Body of pancreas (tissue), 4 donors: ENCODE data around the gene C1orf53. TPM values are rescaled to one million over a fixed set of nuclear protein-coding genes. Genes with fewer than 3 reads are reported as not detected.

ENCODE experiments used
- ATAC-seq: fragments of 150-250 bp; one replicate; pipeline ENCODE4 v1.9.1; 2016
- DNase-seq, 4 donors: peaks; one replicate each; pipeline ENCODE4 v3.0.0-alpha.2; 2019
- H3K27ac ChIP-seq, 4 donors: fragments of 200-600 bp; sonication (generic); 1 replicate in 3 of 4; 2 replicates in 1 of 4; pipeline versions ENCODE4 v1.5.1 to v1.6.1; 2016 to 2019; ENCODE audit warnings: mild to moderate bottlenecking in 1 of 4, mixed read lengths in 1 of 4, moderate library complexity in 1 of 4
- H3K27me3 ChIP-seq, 2 donors: fragments of 200-600 bp; sonication (generic); one replicate each; pipeline ENCODE4 v1.6.0; 2016; ENCODE audit warnings: mild to moderate bottlenecking in 1 of 2
- H3K36me3 ChIP-seq, 2 donors: fragments of 200-600 bp; sonication (generic); replicated peaks in 1 of 2; 2 replicates each; pipeline ENCODE4 v1.5.1; 2016; ENCODE audit warnings: low read depth in 2 of 2; ENCODE audit not compliant: insufficient read depth in 1 of 2
- H3K4me1 ChIP-seq: fragments of 200-600 bp; sonication (generic); one replicate; pipeline ENCODE4 v1.6.0; 2016
- H3K4me3 ChIP-seq, 2 donors: fragments of 200-600 bp; sonication (generic); 1 replicate in 1 of 2; 2 replicates in 1 of 2; pipeline ENCODE4 v1.5.1; 2016 to 2019
- H3K9me3 ChIP-seq, 3 donors: fragments of 200-600 bp; sonication (generic); 1 replicate in 2 of 3; 2 replicates in 1 of 3; pipeline ENCODE4 v1.5.1; 2016
- CTCF ChIP-seq, 7 experiments: fragments of 450-650 bp in 4 of 7; fragments of 200-600 bp in 3 of 7; sonication (generic) in 3 of 7; IDR thresholded peaks; one replicate each; pipeline ENCODE4 v1.5.1; 2016 to 2019; ENCODE audit warnings: antibody characterized with exemption in 7 of 7
- POLR2A ChIP-seq, 3 donors: fragments of 450-650 bp; IDR thresholded peaks; one replicate each; pipeline ENCODE4 v1.6.1; 2016; ENCODE audit warnings: antibody characterized with exemption in 3 of 3, mild to moderate bottlenecking in 2 of 3
- WGBS, 2 donors: methylation state at CpG; one replicate each; pipeline ENCODE4 v1.1.5; 2017; 5-methylcytosine and 5-hydroxymethylcytosine counted together
- intact Hi-C: fragments of 100-400 bp; cut with DNase I; formaldehyde crosslinking; loops from one replicate; pipeline ENCODE4 v1.15.1; 2023
- total RNA-seq, 2 donors: library from RNA; depleted of rRNA; stranded (reverse); fragments of >200 nt; gene quantifications; one replicate each; pipeline ENCODE4 v1.1.0, GENCODE V29; 2016

Gene C1orf53
- total RNA-seq, 2 donors from 2014 or later = 2.1 to 3.6 TPM

- intact Hi-C loops = loop anchor here (10.0 kb wide), 1 partner anchor 359 kb away; no protein-coding TSS in a partner anchor
- H3K9me3 ChIP-seq = no peaks in the 10 kb centered on the region
- H3K4me3 ChIP-seq = no peak overlapping the region
- H3K4me1 ChIP-seq = peaks cover 8% of the 10 kb centered on the region
- DNase-seq (peak; percentile 42 to 66 (median 55)), ATAC-seq (peak; percentile 33)
- H3K27me3 ChIP-seq = no peaks in the 10 kb centered on the region
- no peaks in the 10 kb centered on the region for H3K36me3 ChIP-seq
- H3K27ac ChIP-seq = no peak overlapping the region
- 42 to 67% methylated on average over 2 to 7 of the region's 7 CpGs for WGBS, 2 donors
- TF ChIP-seq CTCF (IDR thresholded peaks at IDR 0.05) = no peak
- TF ChIP-seq POLR2A (IDR thresholded peaks at IDR 0.05) = no peak
Observed at GRCh38 chr1:197884173-197884572, 18.3 kb upstream of the C1orf53 start.

GRCh38 chr1:197890936-197891335 is 11.5 kb upstream of the C1orf53 start:
- no peaks in the 10 kb centered on the region for H3K27me3 ChIP-seq
- no peak for TF ChIP-seq POLR2A (IDR thresholded peaks at IDR 0.05)
- no peaks in the 10 kb centered on the region for H3K36me3 ChIP-seq
- DNase-seq (no peak), ATAC-seq (no peak)
- 83 to 91% methylated on average over 2 of the region's 2 CpGs for WGBS, 2 donors
- no peaks in the 10 kb centered on the region for H3K4me1 ChIP-seq
- intact Hi-C loops = no loop called here
- no peak overlapping the region for H3K27ac ChIP-seq
- H3K9me3 ChIP-seq = no peaks in the 10 kb centered on the region
- H3K4me3 ChIP-seq = no peak overlapping the region

DNA sequence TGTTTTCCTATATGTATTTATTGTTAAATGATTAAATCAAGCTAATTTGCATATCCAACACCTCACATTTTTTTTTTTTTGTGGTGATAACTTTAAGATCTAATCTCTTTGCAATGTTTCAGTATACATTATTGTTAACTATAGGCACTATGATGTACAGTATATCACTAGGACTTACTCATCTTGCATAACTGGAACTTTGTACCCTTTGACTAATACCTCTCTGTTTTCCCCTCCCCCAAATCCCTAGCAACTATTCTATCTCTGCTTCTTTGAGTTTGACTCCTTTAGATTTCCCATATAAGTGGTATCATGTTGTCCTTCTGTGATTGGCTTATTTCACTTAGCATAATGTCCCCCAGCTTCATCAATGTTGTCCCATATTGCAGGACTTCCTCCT is 9.7 kb upstream of the C1orf53 start:
- Histone ChIP-seq H3K36me3 (no peaks in the 10 kb centered on the region), H3K9me3 (no peaks in the 10 kb centered on the region), H3K27me3 (no peaks in the 10 kb centered on the region), H3K27ac (no peak overlapping the region), H3K4me3 (no peak overlapping the region), H3K4me1 (no peaks in the 10 kb centered on the region)
- no peak for ATAC-seq
- TF ChIP-seq CTCF (IDR thresholded peaks at IDR 0.05) (no peak), POLR2A (IDR thresholded peaks at IDR 0.05) (no peak)
- DNase-seq = no peak
- intact Hi-C loops = no loop called here

GRCh38 chr1:197896301-197896700 is 6.1 kb upstream of the C1orf53 start:
- DNase-seq = no peak
- Histone ChIP-seq H3K36me3 (no peaks in the 10 kb centered on the region), H3K4me1 (no peaks in the 10 kb centered on the region), H3K9me3 (no peaks in the 10 kb centered on the region), H3K27me3 (no peaks in the 10 kb centered on the region), H3K27ac (no peak overlapping the region), H3K4me3 (no peak overlapping the region)
- intact Hi-C loops = no loop called here
- TF ChIP-seq CTCF (IDR thresholded peaks at IDR 0.05) (no peak), POLR2A (IDR thresholded peaks at IDR 0.05) (no peak)
- ATAC-seq = no peak
- 76 to 77% methylated on average over 2 of the region's 2 CpGs for WGBS, 2 donors

DNA sequence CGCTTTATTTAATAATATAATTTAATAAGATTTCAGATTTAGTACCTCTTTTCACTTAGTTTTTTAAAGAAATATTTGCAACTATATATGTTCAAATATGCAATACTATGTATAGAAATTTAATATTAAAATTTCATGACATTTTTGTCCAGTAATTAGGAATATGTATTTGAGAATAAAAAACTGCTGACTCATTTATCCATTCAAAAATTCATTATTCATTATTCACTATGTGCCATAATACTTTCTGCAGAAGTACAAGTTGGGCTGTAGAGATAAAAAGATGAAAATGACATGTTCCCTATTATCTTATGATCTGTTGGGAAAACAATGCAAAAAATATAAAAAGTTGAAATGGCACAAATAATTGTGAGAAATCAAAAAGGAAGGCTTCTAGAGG is 3.4 kb upstream of the C1orf53 start:
- H3K27me3 ChIP-seq = no peaks in the 10 kb centered on the region
- no peaks in the 10 kb centered on the region for H3K9me3 ChIP-seq
- DNase-seq (no peak), ATAC-seq (no peak)
- H3K27ac ChIP-seq = no peak overlapping the region
- H3K4me1 ChIP-seq = peaks cover 12% of the 10 kb centered on the region
- intact Hi-C loops = no loop called here
- TF ChIP-seq CTCF (IDR thresholded peaks at IDR 0.05) (no peak), POLR2A (IDR thresholded peaks at IDR 0.05) (no peak)
- no peak overlapping the region for H3K4me3 ChIP-seq
- WGBS, 2 donors = 88 to 90% methylated on average over 1 of the region's 1 CpG
- no peaks in the 10 kb centered on the region for H3K36me3 ChIP-seq
